H1 (cell line): ENCODE data around the gene RGS8. TPM values are rescaled to one million over a fixed set of nuclear protein-coding genes. Genes with fewer than 3 reads are reported as not detected.

ENCODE experiments used
- ATF3 ChIP-seq: IDR thresholded peaks from 2 replicates; pipeline ENCODE4 v1.6.1; 2011; ENCODE audit warnings: low read depth, mild to moderate bottlenecking, low read length; ENCODE audit not compliant: insufficient read depth
- polyA plus RNA-seq, 7 experiments: library from polyadenylated mRNA; depleted of rRNA in 3 of 7; stranded (reverse) in 5 of 7; unstranded in 2 of 7; fragments of >200 nt in 5 of 7; fragments of 200-250 nt in 2 of 7; gene quantifications; 1 replicate in 5 of 7; 2 replicates in 1 of 7; 4 replicates in 1 of 7; pipeline versions ENCODE4 v1.2.1 to v1.2.3, GENCODE V29; 2011 to 2013; ENCODE audit warnings: missing spikeins in 2 of 7, mixed read lengths in 2 of 7
- total RNA-seq: library from RNA; stranded (reverse); fragmentation: NEBNext Ultra II Directional; extraction: Animal tissue kit (Norgen Biotek cat#: 25700); gene quantifications from 2 replicates; pipeline ENCODE4 v1.2.1, GENCODE V29; 2021
- TF ChIP-seq, protein P1 (sequence below): IDR thresholded peaks from 2 replicates; pipeline ENCODE4 v1.6.1; 2012; ENCODE audit warnings: inconsistent platforms

Gene RGS8
- total and polyA plus RNA-seq, 2 of the 8 experiments (the other 6 are each of a cell fraction or from before 2014, with no cell fraction given), result 0.13 to 0.23 TPM

DNA sequence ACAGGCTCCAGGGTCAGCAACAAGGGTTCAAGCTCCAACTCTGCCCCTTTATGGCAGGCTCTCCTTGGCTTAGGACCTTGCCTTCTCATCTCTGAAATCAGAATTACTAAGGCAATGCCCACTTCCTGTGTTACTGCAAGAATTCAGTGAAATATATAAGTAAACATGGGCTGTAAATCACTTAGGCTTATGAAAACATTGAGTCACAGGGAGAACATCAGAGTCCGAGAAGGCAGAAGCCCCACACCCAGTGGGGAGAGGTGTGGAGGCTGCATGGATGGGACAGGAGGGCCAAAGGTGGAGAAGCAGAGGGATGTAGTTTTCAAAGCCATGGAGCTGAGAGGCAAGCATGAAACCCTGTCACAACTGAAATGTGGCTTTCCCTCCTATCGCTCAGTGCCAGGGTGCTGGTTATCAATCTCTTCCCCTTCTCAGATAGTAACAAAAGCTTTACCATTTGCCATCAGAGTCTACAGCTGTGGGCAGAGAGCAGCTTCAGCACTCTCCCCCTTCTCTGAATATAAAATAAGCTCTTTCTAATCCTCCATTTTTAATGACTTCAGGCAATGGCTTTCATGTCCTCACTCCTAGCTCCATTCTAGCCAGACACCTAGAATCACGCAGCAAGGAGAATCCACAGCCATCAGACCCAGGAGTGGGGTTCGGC, 3.4 kb downstream of the RGS8 start (continued):
- TF ChIP-seq, protein P1, sequence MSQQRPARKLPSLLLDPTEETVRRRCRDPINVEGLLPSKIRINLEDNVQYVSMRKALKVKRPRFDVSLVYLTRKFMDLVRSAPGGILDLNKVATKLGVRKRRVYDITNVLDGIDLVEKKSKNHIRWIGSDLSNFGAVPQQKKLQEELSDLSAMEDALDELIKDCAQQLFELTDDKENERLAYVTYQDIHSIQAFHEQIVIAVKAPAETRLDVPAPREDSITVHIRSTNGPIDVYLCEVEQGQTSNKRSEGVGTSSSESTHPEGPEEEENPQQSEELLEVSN, result no peak
- TF ChIP-seq ATF3, result no peak
